Right cardiac atrium (tissue), 5 donors: ENCODE data around the gene NOL4L. TPM values are rescaled to one million over a fixed set of nuclear protein-coding genes. Genes with fewer than 3 reads are reported as not detected.
"Not testable (repeated sequence)": the region's sequence is repeated elsewhere in the genome, so short reads cannot be mapped to it uniquely, and the experiment has no call there.

Experiments
- ATAC-seq, 2 donors: fragments of 200-7000 bp; cut with Tn5 transposase; one replicate each; pipeline versions ENCODE4 v1.8.0 to v1.9.1; 2020; ENCODE audit warnings: moderate library complexity in 2 of 2, mild to moderate bottlenecking in 1 of 2
- DNase-seq, 3 donors: peaks; one replicate each; pipeline ENCODE4 v3.0.0-alpha.2; 2020
- H3K27ac ChIP-seq: one replicate; pipeline ENCODE4 v1.5.1; 2013; ENCODE audit warnings: mild to moderate bottlenecking, low read length, control low read depth, moderate library complexity
- H3K27me3 ChIP-seq: one replicate; pipeline ENCODE4 v1.6.1; 2013; ENCODE audit not compliant: control insufficient read depth, insufficient read depth
- H3K4me1 ChIP-seq: one replicate; pipeline ENCODE4 v1.6.1; 2013; ENCODE audit warnings: low read length; ENCODE audit not compliant: control insufficient read depth, insufficient read depth
- H3K4me3 ChIP-seq: one replicate; pipeline ENCODE4 v1.5.1; 2013; ENCODE audit warnings: low read length, control low read depth
- H3K9me3 ChIP-seq: one replicate; pipeline ENCODE4 v1.6.1; 2013; ENCODE audit warnings: low read length; ENCODE audit not compliant: control insufficient read depth
- WGBS: extraction: QIAGEN DNeasy Blood & Tissue Kit; methylation state at CpG from one replicate; pipeline ENCODE4 v1.1.7; 2013; 5-methylcytosine and 5-hydroxymethylcytosine counted together
- intact Hi-C, 4 donors: fragments of 100-400 bp; cut with DNase I; formaldehyde crosslinking; loops; one replicate each; pipeline versions ENCODE4 v1.11.0 to v1.14.0; 2022 to 2023
- polyA plus RNA-seq: library from polyadenylated mRNA; stranded (reverse); fragments of 200-250 nt; gene quantifications from one replicate; pipeline ENCODE4 v1.2.3, GENCODE V29; 2013
- total RNA-seq, 4 donors: library from RNA; stranded (reverse); fragmentation: NEBNext Ultra II Directional; extraction: Animal tissue kit (Norgen Biotek cat#: 25700); gene quantifications; one replicate each; pipeline ENCODE4 v1.2.1, GENCODE V29; 2021
- donor health status: healthy with polysubstance abuse.
- donor health status: DM: no; HTN: yes; CAD: no.
- donor health status: DM: no; HTN: no; CAD: no.
- donor health status: DM: no; HTN: yes; CAD: no; lungs with severe emphysema.
- donor health status: DM: yes; HTN: yes; CAD: no.

Gene NOL4L
- total and polyA plus RNA-seq, 5 donors, result 6.5 to 10.9 (median 8.3) TPM

- intact Hi-C loops, result no loop called here
- WGBS, result 86% methylated on average over 2 of the region's 2 CpGs
- Histone ChIP-seq H3K27ac (no peak overlapping the region), H3K4me1 (peaks cover 4% of the 10 kb centered on the region), H3K27me3 (no peaks in the 10 kb centered on the region), H3K4me3 (no peak overlapping the region), H3K9me3 (no peaks in the 10 kb centered on the region)
- ATAC-seq (no peak), DNase-seq (no peak)
Observed at GRCh38 chr20:32411955-32412706, 173.0 kb downstream of the NOL4L start.

- H3K27me3 ChIP-seq, H3K27ac ChIP-seq, H3K4me1 ChIP-seq, DNase-seq, intact Hi-C loops, H3K9me3 ChIP-seq, H3K4me3 ChIP-seq, ATAC-seq: not testable (repeated sequence)
- WGBS, result 92% methylated on average over 9 of the region's 9 CpGs
Observed at GRCh38 chr20:32407131-32407750, 177.9 kb downstream of the NOL4L start.

- intact Hi-C loops, result no loop called here
- Histone ChIP-seq H3K27ac (no peak overlapping the region), H3K4me1 (no peaks in the 10 kb centered on the region), H3K4me3 (no peak overlapping the region), H3K9me3 (no peaks in the 10 kb centered on the region), H3K27me3 (no peaks in the 10 kb centered on the region)
- DNase-seq (no peak), ATAC-seq (no peak)
- 95% methylated on average over 4 of the region's 4 CpGs for whole genome bisulfite sequencing
Observed at GRCh38 chr20:32406701-32407100, 178.4 kb downstream of the NOL4L start.

GRCh38 chr20:32404017-32404416 lies 181.1 kb downstream of the NOL4L start:
- 65% methylated on average over 2 of the region's 2 CpGs for WGBS
- Histone ChIP-seq H3K4me1 (peaks cover 2% of the 10 kb centered on the region), H3K9me3 (no peaks in the 10 kb centered on the region), H3K27me3 (no peaks in the 10 kb centered on the region), H3K27ac (no peak overlapping the region), H3K4me3 (no peak overlapping the region)
- intact Hi-C loops, result no loop called here
- DNase-seq (no peak), ATAC-seq (no peak)

GRCh38 chr20:32400476-32400875 lies 184.7 kb downstream of the NOL4L start:
- Histone ChIP-seq H3K27me3 (no peaks in the 10 kb centered on the region), H3K4me3 (no peak overlapping the region), H3K9me3 (no peaks in the 10 kb centered on the region), H3K4me1 (peaks cover 2% of the 10 kb centered on the region), H3K27ac (no peak overlapping the region)
- intact Hi-C loops, result no loop called here
- ATAC-seq, result no peak
- DNase-seq, result no peak
- 98% methylated on average over 1 of the region's 1 CpG for WGBS

GRCh38 chr20:32397567-32398084 lies 187.5 kb downstream of the NOL4L start:
- Histone ChIP-seq H3K9me3 (no peaks in the 10 kb centered on the region), H3K4me1 (peaks cover 2% of the 10 kb centered on the region), H3K27me3 (no peaks in the 10 kb centered on the region), H3K4me3 (no peak overlapping the region), H3K27ac (no peak overlapping the region)
- DNase-seq, result no peak
- ATAC-seq, result no peak
- intact Hi-C loops, result no loop called here
- 90% methylated on average over 11 of the region's 11 CpGs for WGBS

GRCh38 chr20:32396646-32397160 lies 188.4 kb downstream of the NOL4L start:
- Histone ChIP-seq H3K4me1 (peaks cover 2% of the 10 kb centered on the region), H3K9me3 (no peaks in the 10 kb centered on the region), H3K4me3 (no peak overlapping the region), H3K27ac (no peak overlapping the region), H3K27me3 (no peaks in the 10 kb centered on the region)
- DNase-seq (no peak), ATAC-seq (no peak)
- intact Hi-C loops, result no loop called here
- WGBS, result 73% methylated on average over 3 of the region's 3 CpGs

- no peaks in the 10 kb centered on the region for H3K27me3 ChIP-seq
- DNase-seq (no peak), ATAC-seq (no peak)
- no peak overlapping the region for H3K27ac ChIP-seq
- H3K4me1 ChIP-seq, result no peaks in the 10 kb centered on the region
- no peak overlapping the region for H3K4me3 ChIP-seq
- no peaks in the 10 kb centered on the region for H3K9me3 ChIP-seq
- WGBS, result 91% methylated on average over 3 of the region's 3 CpGs
- intact Hi-C loops, result no loop called here
Observed at GRCh38 chr20:32395066-32395465, 190.1 kb downstream of the NOL4L start.

Other genes with a start within 250 kb of the NOL4L start
- 10 to 100 TPM; 34.1 to 51.3 (median 39.8) TPM for gene ASXL1, start 227.0 kb downstream of the NOL4L start, total RNA-seq
- gene ASXL1, start 227.0 kb downstream of the NOL4L start, polyA plus RNA-seq, result 19.1 TPM
- gene C20orf203, start 88.6 kb upstream of the NOL4L start, total RNA-seq, result under 1 TPM in 1 of 4 donors, not detected in 3; 0.06 TPM
- gene C20orf203, start 88.6 kb upstream of the NOL4L start, polyA plus RNA-seq, result not detected
- 10 to 100 TPM; 36.2 to 44.8 (median 40.7) TPM for gene COMMD7, start 158.1 kb upstream of the NOL4L start, total RNA-seq
- gene COMMD7, start 158.1 kb upstream of the NOL4L start, polyA plus RNA-seq, result 53.6 TPM
- gene DNMT3B, start 177.1 kb upstream of the NOL4L start, total RNA-seq, result under 1 TPM; 0.28 to 0.65 (median 0.59) TPM
- 0.52 TPM for gene DNMT3B, start 177.1 kb upstream of the NOL4L start, polyA plus RNA-seq
- gene MAPRE1, start 234.6 kb upstream of the NOL4L start, total RNA-seq, result 100 to 1,000 TPM in 1 of 4 donors, 10 to 100 TPM in 3; 71.9 to 110 (median 84.3) TPM
- gene MAPRE1, start 234.6 kb upstream of the NOL4L start, polyA plus RNA-seq, result 47.0 TPM